K562 (cell line): Measurements from ENCODE around the gene ERVH48-1. TPM values are rescaled to one million over a fixed set of nuclear protein-coding genes. Genes with fewer than 3 reads are reported as not detected.
A peak's percentile ranks its signal among the peaks of the same experiment; 100 is the strongest.

Source experiments
- CBFA2T3 ChIP-seq: fragments of 450-650 bp; IDR thresholded peaks from 2 replicates; pipeline ENCODE4 v1.6.1; 2017
- CBX3 ChIP-seq, 2 experiments: IDR thresholded peaks; 1 replicate in 1 of 2; 2 replicates in 1 of 2; pipeline ENCODE4 v1.6.1; 2012; ENCODE audit warnings: inconsistent platforms in 2 of 2, low read length in 2 of 2, borderline replicate concordance in 1 of 2, control low read depth in 1 of 2
- HINFP ChIP-seq: fragments of 450-650 bp; conservative IDR thresholded peaks from 2 replicates; pipeline ENCODE4 v1.6.1; 2016; ENCODE audit warnings: missing genetic modification characterization, low read depth, mild to moderate bottlenecking, control low read depth, missing compliant biosample characterization
- MEF2A ChIP-seq: IDR thresholded peaks from 2 replicates; pipeline ENCODE4 v1.6.1; 2011; ENCODE audit warnings: low read depth, mild to moderate bottlenecking, low read length, moderate library complexity; ENCODE audit not compliant: control insufficient read depth
- MYBL2 ChIP-seq, 2 experiments: fragments of 450-650 bp in 1 of 2; sonication (generic) in 1 of 2; formaldehyde crosslinking in 1 of 2; IDR thresholded peaks; 2 replicates each; pipeline versions ENCODE4 v1.6.1 to v1.8.1; 2017 to 2022; ENCODE audit warnings: borderline replicate concordance in 1 of 2, inconsistent platforms in 1 of 2, low read depth in 1 of 2, mild to moderate bottlenecking in 1 of 2, missing genetic modification reagents in 1 of 2, moderate library complexity in 1 of 2
- NCOA4 ChIP-seq: fragments of 450-650 bp; IDR thresholded peaks from 2 replicates; pipeline ENCODE4 v1.6.1; 2018; ENCODE audit warnings: mild to moderate bottlenecking; ENCODE audit not compliant: partially characterized antibody
- NFIC ChIP-seq: fragments of 450-650 bp; IDR thresholded peaks from 2 replicates; pipeline ENCODE4 v1.6.1; 2017; ENCODE audit warnings: mild to moderate bottlenecking, inconsistent platforms
- RB1 ChIP-seq: fragments of 450-650 bp; IDR thresholded peaks from 2 replicates; pipeline ENCODE4 v1.6.1; 2017; ENCODE audit warnings: low read depth, mild to moderate bottlenecking
- RCOR1 ChIP-seq, 2 experiments: IDR thresholded peaks; 2 replicates each; pipeline ENCODE4 v1.6.1; 2012; ENCODE audit warnings: low read depth in 2 of 2, low read length in 2 of 2, borderline replicate concordance in 1 of 2, improper control_type of control experiment in 1 of 2
- TCF7 ChIP-seq: sonication (generic); IDR thresholded peaks from 2 replicates; pipeline ENCODE4 v1.6.1; 2016; ENCODE audit warnings: antibody characterized with exemption, borderline replicate concordance
- polyA plus RNA-seq, 8 experiments: library from polyadenylated mRNA; depleted of rRNA in 4 of 8; stranded (reverse) in 5 of 8; unstranded in 3 of 8; fragments of >200 nt; fragmentation: Nextera tagmentation in 2 of 8; fragmentation: Illumina TruSeq in 1 of 8; extraction: Ambion mirVana in 2 of 8; extraction: Trizol in 1 of 8; gene quantifications; 2 replicates each; pipeline versions ENCODE4 v1.2.1 to v1.2.3, GENCODE V29; 2011 to 2014; ENCODE audit warnings: inconsistent platforms in 1 of 8, missing spikeins in 1 of 8
- total RNA-seq, 7 experiments: library from RNA; depleted of rRNA in 6 of 7; stranded (reverse); fragments of >200 nt in 6 of 7; fragmentation: Illumina TruSeq in 2 of 7; extraction: Trizol in 2 of 7; gene quantifications; 2 replicates each; pipeline versions ENCODE4 v1.2.1 to v1.2.3, GENCODE V29; 2011 to 2021; ENCODE audit warnings: low replicate concordance in 1 of 7
- TF ChIP-seq, protein P1 (sequence below), 2 experiments: IDR thresholded peaks; 2 replicates each; pipeline ENCODE4 v1.6.1; 2012; ENCODE audit warnings: improper control_type of control experiment in 2 of 2, low read depth in 2 of 2, low read length in 2 of 2, borderline replicate concordance in 1 of 2
- TF ChIP-seq, protein P2 (sequence below): sonication (generic); formaldehyde crosslinking; IDR thresholded peaks from 2 replicates; pipeline ENCODE4 v1.9.0; 2022; ENCODE audit warnings: mild to moderate bottlenecking, missing genetic modification reagents
- TF ChIP-seq, protein P3 (sequence below), 2 experiments: fragments of 450-650 bp in 1 of 2; IDR thresholded peaks; 2 replicates each; pipeline ENCODE4 v1.6.1; 2011 to 2017; ENCODE audit warnings: low read depth in 2 of 2, antibody characterized with exemption in 1 of 2, borderline replicate concordance in 1 of 2, low read length in 1 of 2, mild to moderate bottlenecking in 1 of 2, mixed read lengths in 1 of 2; ENCODE audit not compliant: control insufficient read depth in 1 of 2
- TF ChIP-seq, protein P4 (sequence below): conservative IDR thresholded peaks from 2 replicates; pipeline ENCODE4 v1.6.1; 2011; ENCODE audit warnings: low read depth, mild to moderate bottlenecking, low read length; ENCODE audit not compliant: control insufficient read depth

Gene ERVH48-1
- total and polyA plus RNA-seq, 9 of the 15 experiments (the other 6 are each of a cell fraction or from before 2014, with no cell fraction given), result 0.08 to 0.49 (median 0.16) TPM; not detected in 3

DNA sequence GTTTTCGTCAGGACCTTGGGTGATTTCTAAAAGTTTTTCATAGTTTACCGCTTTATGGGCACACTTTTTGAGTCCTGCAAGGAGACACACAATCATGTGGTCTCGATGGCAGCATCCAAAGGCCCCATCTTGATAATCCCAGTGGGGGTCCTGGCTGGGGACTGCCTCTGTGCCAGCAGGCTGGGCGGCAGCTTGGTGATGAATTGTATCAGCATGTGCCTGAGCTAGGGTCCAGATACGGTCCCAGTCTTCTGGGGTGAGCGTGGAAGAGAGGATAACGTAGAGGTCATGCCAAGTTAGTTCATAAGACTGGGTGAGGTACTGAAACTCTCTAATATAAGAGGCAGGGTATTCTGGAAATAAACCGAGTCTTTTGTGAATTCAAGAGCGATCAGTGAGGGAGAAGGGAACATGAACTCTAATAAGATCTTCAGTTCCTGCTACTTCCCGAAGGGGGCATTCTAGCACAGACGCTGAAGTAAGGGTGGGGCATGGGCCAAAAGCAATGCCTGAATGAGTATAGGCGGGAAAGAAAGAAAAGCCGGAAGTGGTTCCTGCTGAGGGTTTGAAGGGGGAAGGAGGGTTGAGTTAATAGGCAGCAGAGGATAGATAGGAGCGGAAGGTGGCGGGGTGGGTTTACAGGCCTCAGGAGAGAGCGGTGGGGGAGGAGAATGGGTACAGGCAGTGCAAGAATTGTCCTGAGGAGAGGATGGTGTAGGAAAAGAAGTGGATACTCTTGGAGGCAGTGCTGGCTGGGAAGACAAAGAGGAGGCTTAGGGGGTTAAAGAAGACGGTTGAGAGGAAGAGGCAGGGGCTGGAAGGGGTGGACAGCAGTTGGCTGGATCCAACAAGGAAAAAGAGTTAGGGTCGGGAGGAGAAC is 1.6 kb downstream of the ERVH48-1 start (continued):
- 0 out of 2 replicates have a peak, but pooled peaks have one; percentile 19 for TF ChIP-seq HINFP (tag)
- TF ChIP-seq TCF7, result peak; percentile 58; the same call in 1 of the 2 replicates
- TF ChIP-seq, protein P1, sequence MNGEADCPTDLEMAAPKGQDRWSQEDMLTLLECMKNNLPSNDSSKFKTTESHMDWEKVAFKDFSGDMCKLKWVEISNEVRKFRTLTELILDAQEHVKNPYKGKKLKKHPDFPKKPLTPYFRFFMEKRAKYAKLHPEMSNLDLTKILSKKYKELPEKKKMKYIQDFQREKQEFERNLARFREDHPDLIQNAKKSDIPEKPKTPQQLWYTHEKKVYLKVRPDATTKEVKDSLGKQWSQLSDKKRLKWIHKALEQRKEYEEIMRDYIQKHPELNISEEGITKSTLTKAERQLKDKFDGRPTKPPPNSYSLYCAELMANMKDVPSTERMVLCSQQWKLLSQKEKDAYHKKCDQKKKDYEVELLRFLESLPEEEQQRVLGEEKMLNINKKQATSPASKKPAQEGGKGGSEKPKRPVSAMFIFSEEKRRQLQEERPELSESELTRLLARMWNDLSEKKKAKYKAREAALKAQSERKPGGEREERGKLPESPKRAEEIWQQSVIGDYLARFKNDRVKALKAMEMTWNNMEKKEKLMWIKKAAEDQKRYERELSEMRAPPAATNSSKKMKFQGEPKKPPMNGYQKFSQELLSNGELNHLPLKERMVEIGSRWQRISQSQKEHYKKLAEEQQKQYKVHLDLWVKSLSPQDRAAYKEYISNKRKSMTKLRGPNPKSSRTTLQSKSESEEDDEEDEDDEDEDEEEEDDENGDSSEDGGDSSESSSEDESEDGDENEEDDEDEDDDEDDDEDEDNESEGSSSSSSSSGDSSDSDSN (IDR thresholded peaks at IDR 0.05; ENCODE audit: borderline replicate concordance in 1 of 2, low read depth in 2 of 2, low read length in 2 of 2), result 0 out of 4 replicates have a peak, but pooled peaks of 1 of the 2 experiments have one; percentile 69
- TF ChIP-seq CBFA2T3, result peak; percentile 74
- peak; percentile 92 for TF ChIP-seq NFIC
- TF ChIP-seq, protein P2, sequence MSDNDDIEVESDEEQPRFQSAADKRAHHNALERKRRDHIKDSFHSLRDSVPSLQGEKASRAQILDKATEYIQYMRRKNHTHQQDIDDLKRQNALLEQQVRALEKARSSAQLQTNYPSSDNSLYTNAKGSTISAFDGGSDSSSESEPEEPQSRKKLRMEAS (CRISPR knock-in tag), result peak; percentile 76
- TF ChIP-seq CBX3 (IDR thresholded peaks at IDR 0.05; ENCODE audit: borderline replicate concordance in 1 of 2, low read length in 2 of 2), result peak in 1 of 2 experiments; percentile 81; a peak in 1 of 3 replicates
- peak; percentile 59 for TF ChIP-seq MYBL2 (IDR thresholded peaks at IDR 0.05; ENCODE audit: low read depth)
- no peak for TF ChIP-seq MYBL2 (CRISPR knock-in tag; IDR thresholded peaks at IDR 0.05; ENCODE audit: borderline replicate concordance)
- TF ChIP-seq, protein P3, sequence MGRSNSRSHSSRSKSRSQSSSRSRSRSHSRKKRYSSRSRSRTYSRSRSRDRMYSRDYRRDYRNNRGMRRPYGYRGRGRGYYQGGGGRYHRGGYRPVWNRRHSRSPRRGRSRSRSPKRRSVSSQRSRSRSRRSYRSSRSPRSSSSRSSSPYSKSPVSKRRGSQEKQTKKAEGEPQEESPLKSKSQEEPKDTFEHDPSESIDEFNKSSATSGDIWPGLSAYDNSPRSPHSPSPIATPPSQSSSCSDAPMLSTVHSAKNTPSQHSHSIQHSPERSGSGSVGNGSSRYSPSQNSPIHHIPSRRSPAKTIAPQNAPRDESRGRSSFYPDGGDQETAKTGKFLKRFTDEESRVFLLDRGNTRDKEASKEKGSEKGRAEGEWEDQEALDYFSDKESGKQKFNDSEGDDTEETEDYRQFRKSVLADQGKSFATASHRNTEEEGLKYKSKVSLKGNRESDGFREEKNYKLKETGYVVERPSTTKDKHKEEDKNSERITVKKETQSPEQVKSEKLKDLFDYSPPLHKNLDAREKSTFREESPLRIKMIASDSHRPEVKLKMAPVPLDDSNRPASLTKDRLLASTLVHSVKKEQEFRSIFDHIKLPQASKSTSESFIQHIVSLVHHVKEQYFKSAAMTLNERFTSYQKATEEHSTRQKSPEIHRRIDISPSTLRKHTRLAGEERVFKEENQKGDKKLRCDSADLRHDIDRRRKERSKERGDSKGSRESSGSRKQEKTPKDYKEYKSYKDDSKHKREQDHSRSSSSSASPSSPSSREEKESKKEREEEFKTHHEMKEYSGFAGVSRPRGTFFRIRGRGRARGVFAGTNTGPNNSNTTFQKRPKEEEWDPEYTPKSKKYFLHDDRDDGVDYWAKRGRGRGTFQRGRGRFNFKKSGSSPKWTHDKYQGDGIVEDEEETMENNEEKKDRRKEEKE (IDR thresholded peaks at IDR 0.05; ENCODE audit: borderline replicate concordance in 1 of 2, control insufficient read depth in 1 of 2, low read depth in 2 of 2, low read length in 1 of 2), result peak; percentile 38 to 70; a peak in 1 of 4 replicates
- no peak for TF ChIP-seq MEF2A
- peak in 1 of 2 experiments; percentile 87 for TF ChIP-seq RCOR1 (IDR thresholded peaks at IDR 0.05; ENCODE audit: borderline replicate concordance in 1 of 2, low read depth in 2 of 2, low read length in 2 of 2)
- TF ChIP-seq, protein P4, sequence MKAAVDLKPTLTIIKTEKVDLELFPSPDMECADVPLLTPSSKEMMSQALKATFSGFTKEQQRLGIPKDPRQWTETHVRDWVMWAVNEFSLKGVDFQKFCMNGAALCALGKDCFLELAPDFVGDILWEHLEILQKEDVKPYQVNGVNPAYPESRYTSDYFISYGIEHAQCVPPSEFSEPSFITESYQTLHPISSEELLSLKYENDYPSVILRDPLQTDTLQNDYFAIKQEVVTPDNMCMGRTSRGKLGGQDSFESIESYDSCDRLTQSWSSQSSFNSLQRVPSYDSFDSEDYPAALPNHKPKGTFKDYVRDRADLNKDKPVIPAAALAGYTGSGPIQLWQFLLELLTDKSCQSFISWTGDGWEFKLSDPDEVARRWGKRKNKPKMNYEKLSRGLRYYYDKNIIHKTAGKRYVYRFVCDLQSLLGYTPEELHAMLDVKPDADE, result peak; percentile 54; the same call in 1 of the 2 replicates
- peak; percentile 100 for TF ChIP-seq RB1
- TF ChIP-seq NCOA4, result peak; percentile 68
